Loucy (cell line): ENCODE results near the gene GTSF1L.

Experiments used
- EZH2phosphoT487 ChIP-seq: fragments of 200-600 bp; IDR thresholded peaks from 2 replicates; pipeline ENCODE4 v1.6.1; 2018; ENCODE audit warnings: antibody characterized with exemption, mild to moderate bottlenecking, moderate library complexity, borderline replicate concordance
- TF ChIP-seq, protein P1 (sequence below): fragments of 200-600 bp; sonication (generic); conservative IDR thresholded peaks from 2 replicates; pipeline ENCODE4 v1.5.1; 2014; ENCODE audit warnings: mild to moderate bottlenecking, antibody characterized with exemption, low read length

DNA sequence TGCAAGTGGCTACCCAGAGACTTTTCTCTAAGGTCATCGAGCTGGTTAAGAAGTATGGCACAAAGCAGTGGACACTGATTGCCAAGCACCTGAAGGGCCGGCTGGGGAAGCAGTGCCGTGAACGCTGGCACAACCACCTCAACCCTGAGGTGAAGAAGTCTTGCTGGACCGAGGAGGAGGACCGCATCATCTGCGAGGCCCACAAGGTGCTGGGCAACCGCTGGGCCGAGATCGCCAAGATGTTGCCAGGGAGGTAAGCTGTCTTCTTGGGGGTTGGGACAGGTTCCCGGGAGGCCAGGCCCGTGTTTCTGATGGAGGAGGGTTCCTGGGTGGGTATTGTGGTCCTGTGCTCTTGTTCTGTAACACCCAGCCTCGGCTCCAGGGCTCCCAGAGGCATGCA lies 40.0 kb downstream of the GTSF1L start:
- TF ChIP-seq, protein P1, sequence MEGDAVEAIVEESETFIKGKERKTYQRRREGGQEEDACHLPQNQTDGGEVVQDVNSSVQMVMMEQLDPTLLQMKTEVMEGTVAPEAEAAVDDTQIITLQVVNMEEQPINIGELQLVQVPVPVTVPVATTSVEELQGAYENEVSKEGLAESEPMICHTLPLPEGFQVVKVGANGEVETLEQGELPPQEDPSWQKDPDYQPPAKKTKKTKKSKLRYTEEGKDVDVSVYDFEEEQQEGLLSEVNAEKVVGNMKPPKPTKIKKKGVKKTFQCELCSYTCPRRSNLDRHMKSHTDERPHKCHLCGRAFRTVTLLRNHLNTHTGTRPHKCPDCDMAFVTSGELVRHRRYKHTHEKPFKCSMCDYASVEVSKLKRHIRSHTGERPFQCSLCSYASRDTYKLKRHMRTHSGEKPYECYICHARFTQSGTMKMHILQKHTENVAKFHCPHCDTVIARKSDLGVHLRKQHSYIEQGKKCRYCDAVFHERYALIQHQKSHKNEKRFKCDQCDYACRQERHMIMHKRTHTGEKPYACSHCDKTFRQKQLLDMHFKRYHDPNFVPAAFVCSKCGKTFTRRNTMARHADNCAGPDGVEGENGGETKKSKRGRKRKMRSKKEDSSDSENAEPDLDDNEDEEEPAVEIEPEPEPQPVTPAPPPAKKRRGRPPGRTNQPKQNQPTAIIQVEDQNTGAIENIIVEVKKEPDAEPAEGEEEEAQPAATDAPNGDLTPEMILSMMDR: no peak
- no peak for TF ChIP-seq EZH2phosphoT487
